ENCODE measurements around the gene RAPGEF6.

GRCh38 chr5:131396630-131397273, 238.3 kb downstream of the RAPGEF6 start:
- TF ChIP-seq, protein P1, sequence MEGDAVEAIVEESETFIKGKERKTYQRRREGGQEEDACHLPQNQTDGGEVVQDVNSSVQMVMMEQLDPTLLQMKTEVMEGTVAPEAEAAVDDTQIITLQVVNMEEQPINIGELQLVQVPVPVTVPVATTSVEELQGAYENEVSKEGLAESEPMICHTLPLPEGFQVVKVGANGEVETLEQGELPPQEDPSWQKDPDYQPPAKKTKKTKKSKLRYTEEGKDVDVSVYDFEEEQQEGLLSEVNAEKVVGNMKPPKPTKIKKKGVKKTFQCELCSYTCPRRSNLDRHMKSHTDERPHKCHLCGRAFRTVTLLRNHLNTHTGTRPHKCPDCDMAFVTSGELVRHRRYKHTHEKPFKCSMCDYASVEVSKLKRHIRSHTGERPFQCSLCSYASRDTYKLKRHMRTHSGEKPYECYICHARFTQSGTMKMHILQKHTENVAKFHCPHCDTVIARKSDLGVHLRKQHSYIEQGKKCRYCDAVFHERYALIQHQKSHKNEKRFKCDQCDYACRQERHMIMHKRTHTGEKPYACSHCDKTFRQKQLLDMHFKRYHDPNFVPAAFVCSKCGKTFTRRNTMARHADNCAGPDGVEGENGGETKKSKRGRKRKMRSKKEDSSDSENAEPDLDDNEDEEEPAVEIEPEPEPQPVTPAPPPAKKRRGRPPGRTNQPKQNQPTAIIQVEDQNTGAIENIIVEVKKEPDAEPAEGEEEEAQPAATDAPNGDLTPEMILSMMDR (IDR thresholded peaks at IDR 0.05): no peak
- no peak for TF ChIP-seq POLR2A (IDR thresholded peaks at IDR 0.05)
